Activated naive CD8-positive, alpha-beta T cell treated with anti-CD3 and anti-CD28 coated beads for 36 hours (primary cell): ENCODE data around the gene THEM5. TPM values are rescaled to one million over a fixed set of nuclear protein-coding genes. Genes with fewer than 3 reads are reported as not detected.
"Not testable (repeated sequence)": the region's sequence is repeated elsewhere in the genome, so short reads cannot be mapped to it uniquely, and the experiment has no call there.

Experiments
- DNase-seq: peaks from one replicate; pipeline ENCODE4 v3.0.0; 2021
- H3K27ac Mint-ChIP-seq: one replicate; pipeline ENCODE4 v1.8.0; 2022; ENCODE audit warnings: mild to moderate bottlenecking, moderate library complexity, mixed read lengths
- H3K27me3 Mint-ChIP-seq: one replicate; pipeline ENCODE4 v1.8.0; 2022; ENCODE audit warnings: mild to moderate bottlenecking, mixed read lengths
- H3K36me3 Mint-ChIP-seq: one replicate; pipeline ENCODE4 v1.8.0; 2021; ENCODE audit warnings: mild to moderate bottlenecking, mixed read lengths
- H3K4me1 Mint-ChIP-seq: one replicate; pipeline ENCODE4 v1.8.0; 2021; ENCODE audit warnings: mixed read lengths
- H3K4me3 Mint-ChIP-seq: one replicate; pipeline ENCODE4 v1.8.0; 2022; ENCODE audit warnings: mild to moderate bottlenecking, moderate library complexity, mixed read lengths
- H3K9me3 Mint-ChIP-seq: one replicate; pipeline ENCODE4 v1.8.0; 2022; ENCODE audit warnings: mixed read lengths
- total RNA-seq, 2 experiments: library from RNA; stranded (reverse); gene quantifications; one replicate each; pipeline ENCODE4 v1.2.3, GENCODE V29; 2021

Gene THEM5
- total RNA-seq, 2 experiments from 2014 or later: not detected

- Mint-ChIP-seq H3K9me3 (no peaks in the 10 kb centered on the region), H3K27ac (no peak overlapping the region), H3K4me1 (no peaks in the 10 kb centered on the region), H3K4me3 (no peak overlapping the region), H3K27me3 (peaks cover 3% of the 10 kb centered on the region), H3K36me3 (peaks cover 2% of the 10 kb centered on the region)
- no peak for DNase-seq
Measured at GRCh38 chr1:151855933-151856332, 2.4 kb upstream of the THEM5 start.

- not testable (repeated sequence) for DNase-seq, H3K27me3 Mint-ChIP-seq, H3K4me3 Mint-ChIP-seq, H3K9me3 Mint-ChIP-seq, H3K36me3 Mint-ChIP-seq, H3K27ac Mint-ChIP-seq, H3K4me1 Mint-ChIP-seq
Measured at GRCh38 chr1:151855516-151855915, 2.0 kb upstream of the THEM5 start.

- no peaks in the 10 kb centered on the region for H3K4me1 Mint-ChIP-seq
- peaks cover 5% of the 10 kb centered on the region for H3K36me3 Mint-ChIP-seq
- no peaks in the 10 kb centered on the region for H3K9me3 Mint-ChIP-seq
- DNase-seq: no peak
- no peak overlapping the region for H3K27ac Mint-ChIP-seq
- no peak overlapping the region for H3K4me3 Mint-ChIP-seq
- H3K27me3 Mint-ChIP-seq: peaks cover 2% of the 10 kb centered on the region
Measured at GRCh38 chr1:151854658-151855057, 1.1 kb upstream of the THEM5 start.

GRCh38 chr1:151852733-151853132 lies 779 bp downstream of the THEM5 start:
- DNase-seq: no peak
- H3K4me1 Mint-ChIP-seq: no peaks in the 10 kb centered on the region
- peaks cover 9% of the 10 kb centered on the region for H3K36me3 Mint-ChIP-seq
- H3K9me3 Mint-ChIP-seq: no peaks in the 10 kb centered on the region
- H3K4me3 Mint-ChIP-seq: no peak overlapping the region
- no peak overlapping the region for H3K27ac Mint-ChIP-seq
- H3K27me3 Mint-ChIP-seq: no peaks in the 10 kb centered on the region

- no peaks in the 10 kb centered on the region for H3K27me3 Mint-ChIP-seq
- H3K4me1 Mint-ChIP-seq: no peaks in the 10 kb centered on the region
- H3K9me3 Mint-ChIP-seq: no peaks in the 10 kb centered on the region
- no peak for DNase-seq
- peaks cover 9% of the 10 kb centered on the region for H3K36me3 Mint-ChIP-seq
- H3K4me3 Mint-ChIP-seq: no peak overlapping the region
- no peak overlapping the region for H3K27ac Mint-ChIP-seq
Measured at GRCh38 chr1:151851886-151852285, 1.6 kb downstream of the THEM5 start.

- peaks cover 11% of the 10 kb centered on the region for H3K36me3 Mint-ChIP-seq
- H3K4me1 Mint-ChIP-seq: no peaks in the 10 kb centered on the region
- H3K4me3 Mint-ChIP-seq: no peak overlapping the region
- no peak overlapping the region for H3K27ac Mint-ChIP-seq
- H3K27me3 Mint-ChIP-seq: no peaks in the 10 kb centered on the region
- DNase-seq: no peak
- H3K9me3 Mint-ChIP-seq: no peaks in the 10 kb centered on the region
Measured at GRCh38 chr1:151849871-151850270, 3.6 kb downstream of the THEM5 start.

- H3K27ac Mint-ChIP-seq: no peak overlapping the region
- H3K9me3 Mint-ChIP-seq: no peaks in the 10 kb centered on the region
- no peaks in the 10 kb centered on the region for H3K4me1 Mint-ChIP-seq
- H3K27me3 Mint-ChIP-seq: no peaks in the 10 kb centered on the region
- no peak for DNase-seq
- peaks cover 13% of the 10 kb centered on the region for H3K36me3 Mint-ChIP-seq
- H3K4me3 Mint-ChIP-seq: no peak overlapping the region
Measured at GRCh38 chr1:151849126-151849525, 4.4 kb downstream of the THEM5 start.

GRCh38 chr1:151847867-151848596 lies 5.5 kb downstream of the THEM5 start:
- H3K4me1 Mint-ChIP-seq: no peaks in the 10 kb centered on the region
- H3K27ac Mint-ChIP-seq: no peak overlapping the region
- H3K4me3 Mint-ChIP-seq: no peak overlapping the region
- H3K27me3 Mint-ChIP-seq: no peaks in the 10 kb centered on the region
- peaks cover 13% of the 10 kb centered on the region for H3K36me3 Mint-ChIP-seq
- DNase-seq: no peak
- H3K9me3 Mint-ChIP-seq: no peaks in the 10 kb centered on the region

GRCh38 chr1:151846686-151847237 lies 6.8 kb downstream of the THEM5 start:
- no peak for DNase-seq

GRCh38 chr1:151846062-151846568 lies 7.4 kb downstream of the THEM5 start:
- Mint-ChIP-seq H3K36me3 (peaks cover 17% of the 10 kb centered on the region), H3K4me3 (no peak overlapping the region), H3K9me3 (no peaks in the 10 kb centered on the region), H3K4me1 (peaks cover 2% of the 10 kb centered on the region), H3K27me3 (no peaks in the 10 kb centered on the region), H3K27ac (no peak overlapping the region)
- DNase-seq: no peak

More at GRCh38 chr1:151846686-151847237, 6.8 kb downstream of the THEM5 start:
- no peaks in the 10 kb centered on the region for H3K4me1 Mint-ChIP-seq
- H3K4me3 Mint-ChIP-seq: no peak overlapping the region
- no peak overlapping the region for H3K27ac Mint-ChIP-seq
- H3K27me3 Mint-ChIP-seq: no peaks in the 10 kb centered on the region
- H3K36me3 Mint-ChIP-seq: peaks cover 14% of the 10 kb centered on the region
- no peaks in the 10 kb centered on the region for H3K9me3 Mint-ChIP-seq

- Mint-ChIP-seq H3K9me3 (no peaks in the 10 kb centered on the region), H3K4me3 (no peak overlapping the region), H3K4me1 (peaks cover 17% of the 10 kb centered on the region), H3K36me3 (peaks cover 15% of the 10 kb centered on the region), H3K27me3 (no peaks in the 10 kb centered on the region), H3K27ac (no peak overlapping the region)
- no peak for DNase-seq
Measured at GRCh38 chr1:151843398-151843797, 10.1 kb downstream of the THEM5 start.

- Mint-ChIP-seq H3K27ac (no peak overlapping the region), H3K36me3 (peaks cover 19% of the 10 kb centered on the region), H3K9me3 (no peaks in the 10 kb centered on the region), H3K4me1 (peaks cover 33% of the 10 kb centered on the region), H3K27me3 (no peaks in the 10 kb centered on the region), H3K4me3 (no peak overlapping the region)
- no peak for DNase-seq
Measured at GRCh38 chr1:151841141-151841540, 12.4 kb downstream of the THEM5 start.

- Mint-ChIP-seq H3K36me3 (peaks cover 19% of the 10 kb centered on the region), H3K27me3 (no peaks in the 10 kb centered on the region), H3K27ac (no peak overlapping the region), H3K9me3 (no peaks in the 10 kb centered on the region), H3K4me3 (peak overlapping the region; percentile 82), H3K4me1 (peaks cover 33% of the 10 kb centered on the region)
- no peak for DNase-seq
Measured at GRCh38 chr1:151840421-151840820, 13.1 kb downstream of the THEM5 start.

- Mint-ChIP-seq H3K4me1 (peaks cover 33% of the 10 kb centered on the region), H3K9me3 (no peaks in the 10 kb centered on the region), H3K4me3 (peak within 1 kb of the TSS; percentile 82), H3K36me3 (peaks cover 15% of the 10 kb centered on the region), H3K27me3 (no peaks in the 10 kb centered on the region), H3K27ac (peak within 1 kb of the TSS; percentile 85)
- DNase-seq: peak; percentile 74
Measured at GRCh38 chr1:151839457-151840403, 13.8 kb downstream of the THEM5 start, which contains the start of gene C2CD4D. Gene C2CD4D (minus strand): TSS chr1:151839820. CDS start chr1:151838989, 831 bp downstream.

GRCh38 chr1:151839082-151839412 lies 14.5 kb downstream of the THEM5 start:
- no peaks in the 10 kb centered on the region for H3K27me3 Mint-ChIP-seq
- peaks cover 36% of the 10 kb centered on the region for H3K4me1 Mint-ChIP-seq
- peak overlapping the region; percentile 82 for H3K4me3 Mint-ChIP-seq
- peaks cover 15% of the 10 kb centered on the region for H3K36me3 Mint-ChIP-seq
- H3K9me3 Mint-ChIP-seq: no peaks in the 10 kb centered on the region
- H3K27ac Mint-ChIP-seq: peak overlapping the region; percentile 85
- no peak for DNase-seq
